NCI-H2196 treated with DMSO at 0.1 percent for 48 hours (cell line): ENCODE measurements around the gene THYN1.
A peak's percentile ranks its signal among the peaks of the same experiment; 100 is the strongest.
"Not testable (repeated sequence)": the region's sequence is repeated elsewhere in the genome, so short reads cannot be mapped to it uniquely, and the experiment has no call there.

Experiments
- DNase-seq: peaks from one replicate; lab custom pipeline; 2025; ENCODE audit not compliant: unreplicated experiment; lab: John Stamatoyannopoulos, UW

Gene THYN1

GRCh38 chr11:134275534-134276395 lies 22.6 kb upstream of the THYN1 start, which contains the start of gene GLB1L3:
Gene GLB1L3, plus strand, starts transcription at chr11:134276379. Its CDS starts 362 bp downstream, at chr11:134276741.
- peak; percentile 4 for DNase-seq

- no peak for DNase-seq
Observed at GRCh38 chr11:134275188-134275533, 22.0 kb upstream of the THYN1 start.

- DNase-seq = no peak
Observed at GRCh38 chr11:134273317-134273712, 20.2 kb upstream of the THYN1 start.

- no peak for DNase-seq
Observed at GRCh38 chr11:134272381-134273316, 19.5 kb upstream of the THYN1 start.

GRCh38 chr11:134271978-134272377 lies 18.8 kb upstream of the THYN1 start:
- DNase-seq = no peak

GRCh38 chr11:134270250-134270714 lies 17.1 kb upstream of the THYN1 start:
- no peak for DNase-seq

GRCh38 chr11:134267966-134268365 lies 14.8 kb upstream of the THYN1 start:
- DNase-seq = no peak

GRCh38 chr11:134267461-134267860 lies 14.3 kb upstream of the THYN1 start:
- DNase-seq = no peak

- no peak for DNase-seq
Observed at GRCh38 chr11:134266841-134267251, 13.7 kb upstream of the THYN1 start.

- no peak for DNase-seq
Observed at GRCh38 chr11:134266440-134266839, 13.3 kb upstream of the THYN1 start.

- DNase-seq = no peak
Observed at GRCh38 chr11:134264966-134265764, 12.0 kb upstream of the THYN1 start.

GRCh38 chr11:134261626-134262488 lies 8.7 kb upstream of the THYN1 start:
- DNase-seq = peak; percentile 14

GRCh38 chr11:134260983-134261382 lies 7.8 kb upstream of the THYN1 start:
- DNase-seq = no peak

GRCh38 chr11:134260503-134260902 lies 7.4 kb upstream of the THYN1 start:
- DNase-seq = no peak

- no peak for DNase-seq
Observed at GRCh38 chr11:134258577-134258976, 5.4 kb upstream of the THYN1 start.

- no peak for DNase-seq
Observed at GRCh38 chr11:134257101-134257500, 3.9 kb upstream of the THYN1 start.

- DNase-seq = not testable (repeated sequence)
Observed at GRCh38 chr11:134255184-134255561, 2.0 kb upstream of the THYN1 start.

- no peak for DNase-seq
Observed at GRCh38 chr11:134254433-134255183, 1.5 kb upstream of the THYN1 start.
